GM12878 (cell line): ENCODE measurements around the gene FMN2. TPM values are rescaled to one million over a fixed set of nuclear protein-coding genes. Genes with fewer than 3 reads are reported as not detected.

ENCODE experiments used
- ATAC-seq: fragments of 200-7000 bp; cut with Tn5 transposase; 3 replicates; pipeline ENCODE4 v1.9.1; 2020; ENCODE audit warnings: mild to moderate bottlenecking, moderate library complexity
- BruUV-seq: library from RNA; stranded (reverse); fragments of 400-500 nt; replicated peaks from 2 replicates; lab custom pipeline; 2021; lab: Mats Ljungman, UMichigan
- CTCF ChIA-PET: fragments of 300-600 bp; sonication (Branson Sonifier 250); formaldehyde crosslinking; extraction: SDS; loops from one replicate; lab custom pipeline; 2021; ENCODE audit warnings: inconsistent platforms; lab: Yijun Ruan, JAX
- POLR2A ChIA-PET: fragments of 350-600 bp; formaldehyde crosslinking; extraction: SDS; loops from one replicate; lab custom pipeline; 2021; ENCODE audit warnings: inconsistent platforms; lab: Charles Lee
- RAD21 ChIA-PET: fragments of 300-600 bp; sonication (Branson Sonifier 250); formaldehyde crosslinking; loops from one replicate; lab custom pipeline; 2023; ENCODE audit warnings: antibody characterized with exemption; ENCODE audit not compliant: unreplicated experiment; lab: Charles Lee
- SMC1A ChIA-PET: fragments of 300-600 bp; sonication (Branson Sonifier 250); formaldehyde crosslinking; loops from one replicate; lab custom pipeline; 2023; ENCODE audit not compliant: unreplicated experiment, uncharacterized antibody; lab: Charles Lee
- DNase-seq: peaks from one replicate; pipeline ENCODE4 v3.0.0-alpha.2; 2011; ENCODE audit warnings: low read depth, low spot score
- FAIRE-seq: peaks from 3 replicates; lab custom pipeline; 2011; peaks lifted over from hg19 to GRCh38; lab: Jason Lieb, UNC
- H2AFZ ChIP-seq: 2 replicates; pipeline ENCODE4 v1.6.0; 2011; ENCODE audit warnings: low read depth, low read length, control low read depth; ENCODE audit not compliant: control insufficient read depth
- H3K27ac ChIP-seq: 2 replicates; pipeline ENCODE4 v1.5.1; 2011; ENCODE audit warnings: control low read depth; ENCODE audit not compliant: control insufficient read depth, insufficient read depth
- H3K27me3 ChIP-seq, 2 experiments: replicated peaks in 1 of 2; 2 replicates each; pipeline versions ENCODE4 v1.6.0 to v1.6.1; 2011; ENCODE audit warnings: low read length in 1 of 2; ENCODE audit not compliant: control insufficient read depth in 2 of 2, insufficient read depth in 2 of 2
- H3K36me3 ChIP-seq, 2 experiments: 2 replicates each; pipeline ENCODE4 v1.5.1; 2011; ENCODE audit warnings: low read length in 1 of 2; ENCODE audit not compliant: control insufficient read depth in 2 of 2, insufficient read depth in 2 of 2
- H3K4me1 ChIP-seq: 2 replicates; pipeline ENCODE4 v1.6.1; 2011; ENCODE audit warnings: mild to moderate bottlenecking, low read length, moderate library complexity, mixed read lengths; ENCODE audit not compliant: control insufficient read depth, insufficient read depth
- H3K4me2 ChIP-seq: 2 replicates; pipeline ENCODE4 v1.6.0; 2011; ENCODE audit warnings: control low read depth; ENCODE audit not compliant: control insufficient read depth, insufficient read depth
- H3K4me3 ChIP-seq: fragments of 200-600 bp; sonication (generic); 2 replicates; pipeline ENCODE4 v1.5.1; 2016
- H3K79me2 ChIP-seq: 2 replicates; pipeline ENCODE4 v1.6.0; 2011; ENCODE audit warnings: low read length; ENCODE audit not compliant: control insufficient read depth, insufficient read depth
- H3K9ac ChIP-seq: 2 replicates; pipeline ENCODE4 v1.8.0; 2011; ENCODE audit warnings: low read length, control low read depth, mixed read lengths; ENCODE audit not compliant: control insufficient read depth, insufficient read depth
- H3K9me3 ChIP-seq: replicated peaks from 3 replicates; pipeline ENCODE4 v1.5.1; 2011; ENCODE audit warnings: mild to moderate bottlenecking, low read length; ENCODE audit not compliant: control insufficient read depth, insufficient read depth
- H4K20me1 ChIP-seq: 2 replicates; pipeline ENCODE4 v1.6.0; 2011; ENCODE audit not compliant: control insufficient read depth, insufficient read depth
- ATF7 ChIP-seq: fragments of 450-650 bp; IDR thresholded peaks from 2 replicates; pipeline ENCODE4 v1.6.1; 2016; ENCODE audit warnings: low read depth, mild to moderate bottlenecking
- BCL11A ChIP-seq: IDR thresholded peaks from 2 replicates; pipeline ENCODE4 v1.6.1; 2011; ENCODE audit warnings: low read depth, low read length
- BHLHE40 ChIP-seq, 2 experiments: fragments of 450-650 bp in 1 of 2; IDR thresholded peaks; 2 replicates each; pipeline ENCODE4 v1.6.1; 2011 to 2017; ENCODE audit warnings: low read depth in 2 of 2, borderline replicate concordance in 1 of 2, improper control_type of control experiment in 1 of 2, low read length in 1 of 2, mild to moderate bottlenecking in 1 of 2
- CEBPZ ChIP-seq: fragments of 150-350 bp; IDR thresholded peaks from 2 replicates; pipeline ENCODE4 v1.6.1; 2016; ENCODE audit warnings: low read depth, low read length
- CHD4 ChIP-seq: fragments of 200-600 bp; sonication (generic); IDR thresholded peaks from 2 replicates; pipeline ENCODE4 v1.6.1; 2016; ENCODE audit warnings: mild to moderate bottlenecking
- ESRRA ChIP-seq: IDR thresholded peaks from 2 replicates; pipeline ENCODE4 v1.6.1; 2012; ENCODE audit warnings: mild to moderate bottlenecking, low read length, improper control_type of control experiment
- HSF1 ChIP-seq: fragments of 150-350 bp; IDR thresholded peaks from 2 replicates; pipeline ENCODE4 v1.6.1; 2014; ENCODE audit warnings: mild to moderate bottlenecking, low read depth, low read length
- MAX ChIP-seq: IDR thresholded peaks from 2 replicates; pipeline ENCODE4 v1.6.1; 2012; ENCODE audit warnings: low read depth, low read length, improper control_type of control experiment
- MEF2A ChIP-seq: IDR thresholded peaks from 2 replicates; pipeline ENCODE4 v1.6.1; 2011; ENCODE audit warnings: low read depth, mild to moderate bottlenecking, low read length, moderate library complexity; ENCODE audit not compliant: insufficient read depth
- PRDM15 ChIP-seq: fragments of 450-650 bp; formaldehyde crosslinking; IDR thresholded peaks from 2 replicates; pipeline ENCODE4 v1.4.0; 2020; ENCODE audit warnings: mild to moderate bottlenecking, moderate library complexity
- RBBP5 ChIP-seq: fragments of 200-600 bp; sonication (generic); conservative IDR thresholded peaks from 2 replicates; pipeline ENCODE4 v1.6.1; 2016
- SREBF1 ChIP-seq: IDR thresholded peaks from 2 replicates; pipeline ENCODE4 v1.6.1; 2012; ENCODE audit warnings: mild to moderate bottlenecking, low read length
- TBL1XR1 ChIP-seq: IDR thresholded peaks from 2 replicates; pipeline ENCODE4 v1.6.1; 2012; ENCODE audit warnings: low read depth, low read length, improper control_type of control experiment
- YY1 ChIP-seq: IDR thresholded peaks from 2 replicates; pipeline ENCODE4 v1.6.1; 2011; ENCODE audit warnings: low read depth, mild to moderate bottlenecking, low read length
- WGBS: methylation state at CpG from one replicate; pipeline ENCODE4 v1.1.6; 2016; ENCODE audit warnings: low lambda C conversion rate; ENCODE audit not compliant: insufficient replicate concordance, insufficient coverage; ENCODE audit errors: missing lambda C conversion rate; 5-methylcytosine and 5-hydroxymethylcytosine counted together
- in situ Hi-C: fragments of 300-500 bp; cut with MboI; formaldehyde crosslinking; loops from 9 replicates; pipeline ENCODE4 v1.14.3; 2018; ENCODE audit warnings: mixed read lengths
- intact Hi-C: fragments of 100-400 bp; cut with micrococcal nuclease; formaldehyde crosslinking; loops from one replicate; pipeline ENCODE4 v1.14.2; 2022; ENCODE audit not compliant: unreplicated experiment
- polyA plus RNA-seq, 11 experiments: library from polyadenylated mRNA; depleted of rRNA in 4 of 11; unstranded in 6 of 11; stranded (reverse) in 5 of 11; fragments of >200 nt; fragmentation: Nextera tagmentation in 4 of 11; fragmentation: Illumina TruSeq in 1 of 11; extraction: Ambion mirVana in 4 of 11; extraction: Trizol in 1 of 11; gene quantifications; 1 replicate in 1 of 11; 2 replicates in 10 of 11; pipeline versions ENCODE4 v1.2.1 to v1.2.3, GENCODE V29; 2011 to 2016; ENCODE audit warnings: inconsistent platforms in 2 of 11, missing spikeins in 2 of 11, low read depth in 1 of 11
- total RNA-seq, 4 experiments: library from RNA; depleted of rRNA in 3 of 4; stranded (reverse); fragments of >200 nt in 3 of 4; fragmentation: Illumina TruSeq in 1 of 4; extraction: Trizol in 1 of 4; gene quantifications; 2 replicates each; pipeline versions ENCODE4 v1.2.1 to v1.2.3, GENCODE V29; 2013 to 2021

The FMN2 gene
- total and polyA plus RNA-seq, 10 of the 15 experiments (the other 5 are each of a cell fraction or from before 2014, with no cell fraction given): 0.60 TPM; not detected in 9

- Histone ChIP-seq H3K79me2 (no peaks in the 10 kb centered on the region), H3K36me3 (no peaks in the 10 kb centered on the region), H3K4me1 (no peaks in the 10 kb centered on the region), H3K9me3 (no peaks in the 10 kb centered on the region), H3K27me3 (no peaks in the 10 kb centered on the region), H3K9ac (no peak overlapping the region), H3K27ac (no peak overlapping the region), H3K4me2 (no peak overlapping the region), H2AFZ (no peak overlapping the region), H3K4me3 (no peak overlapping the region), H4K20me1 (no peaks in the 10 kb centered on the region)
- no TSS peak for BruUV-seq
- SMC1A ChIA-PET: no interaction called here
- RAD21 ChIA-PET: no interaction called here
- FAIRE-seq (no peak), ATAC-seq (no peak), DNase-seq (no peak)
- POLR2A ChIA-PET: no interaction called here
- intact Hi-C loops: no loop called here
- CTCF ChIA-PET: no interaction called here
- 2% methylated on average over 7 of the region's 7 CpGs for WGBS
- in situ Hi-C loops: no loop called here
- TF ChIP-seq PRDM15: no peak
- no peak for TF ChIP-seq MEF2A
- no peak for TF ChIP-seq ATF7
- no peak for TF ChIP-seq BCL11A
- TF ChIP-seq BHLHE40 (IDR thresholded peaks at IDR 0.05; ENCODE audit: borderline replicate concordance in 1 of 2, low read depth in 2 of 2, low read length in 1 of 2): no peak
- no peak for TF ChIP-seq ESRRA
- TF ChIP-seq MAX: no peak
- no peak for TF ChIP-seq TBL1XR1
- no peak for TF ChIP-seq CEBPZ
- TF ChIP-seq YY1: no peak
- TF ChIP-seq SREBF1: no peak
- no peak for TF ChIP-seq CHD4
- TF ChIP-seq HSF1: no peak
- no peak for TF ChIP-seq RBBP5
Observed at GRCh38 chr1:240284656-240285414, 193.2 kb downstream of the FMN2 start.
